PC-9 (cell line): ENCODE results near the gene BCKDK.

Source experiments
- CTCF ChIP-seq: fragments of 200-600 bp; sonication (generic); conservative IDR thresholded peaks from 2 replicates; pipeline ENCODE4 v1.6.1; 2017; ENCODE audit warnings: mixed run types, antibody characterized with exemption, mild to moderate bottlenecking, moderate library complexity
- EZH2 ChIP-seq: fragments of 200-600 bp; sonication (generic); IDR thresholded peaks from 2 replicates; pipeline ENCODE4 v1.8.0; 2017; ENCODE audit warnings: antibody characterized with exemption, low read depth

GRCh38 chr16:31080035-31080629 is 28.1 kb upstream of the BCKDK start:
- TF ChIP-seq CTCF (no peak), EZH2 (no peak)
